Fibroblast of lung (primary cell): ENCODE data around the gene PIAS4. TPM values are rescaled to one million over a fixed set of nuclear protein-coding genes. Genes with fewer than 3 reads are reported as not detected.

Experiments used
- DNase-seq, 2 donors: peaks; one replicate each; pipeline versions ENCODE4 v3.0.0 to v3.0.0-alpha.2; 2010; ENCODE audit warnings: low read depth in 2 of 2
- H2AFZ ChIP-seq: 2 replicates; pipeline ENCODE4 v1.5.1; 2012; ENCODE audit warnings: low read length, control low read depth, inconsistent platforms
- H3K27ac ChIP-seq: 2 replicates; pipeline ENCODE4 v1.5.1; 2011; ENCODE audit warnings: low read length, control low read depth; ENCODE audit not compliant: insufficient read depth
- H3K27me3 ChIP-seq: 2 replicates; pipeline ENCODE4 v1.5.1; 2011; ENCODE audit warnings: mild to moderate bottlenecking, low read length; ENCODE audit not compliant: control insufficient read depth, insufficient read depth
- H3K36me3 ChIP-seq: 2 replicates; pipeline ENCODE4 v1.5.1; 2011; ENCODE audit warnings: low read length; ENCODE audit not compliant: control insufficient read depth, insufficient read depth
- H3K4me1 ChIP-seq: 2 replicates; pipeline ENCODE4 v1.5.1; 2011; ENCODE audit warnings: low read length; ENCODE audit not compliant: control insufficient read depth, insufficient read depth; ENCODE audit errors: extremely low read depth
- H3K4me2 ChIP-seq: 2 replicates; pipeline ENCODE4 v1.5.1; 2011; ENCODE audit warnings: low read length, control low read depth; ENCODE audit not compliant: insufficient read depth; ENCODE audit errors: extremely low read depth
- H3K4me3 ChIP-seq, 4 experiments: fragments of 200-600 bp in 1 of 4; sonication (generic) in 1 of 4; replicated peaks in 1 of 4; 2 replicates each; pipeline ENCODE4 v1.5.1; 2011 to 2016; ENCODE audit warnings: low read length in 4 of 4, low read depth in 3 of 4, mild to moderate bottlenecking in 3 of 4, control low read depth in 2 of 4, inconsistent platforms in 1 of 4, mixed read lengths in 1 of 4; ENCODE audit not compliant: insufficient read depth in 1 of 4; ENCODE audit errors: control extremely low read depth in 1 of 4
- H3K79me2 ChIP-seq: 2 replicates; pipeline ENCODE4 v1.5.1; 2012; ENCODE audit warnings: mild to moderate bottlenecking, low read length, inconsistent platforms; ENCODE audit not compliant: control insufficient read depth, insufficient read depth
- H3K9ac ChIP-seq: 2 replicates; pipeline ENCODE4 v1.5.1; 2011; ENCODE audit warnings: mild to moderate bottlenecking, low read length, control low read depth; ENCODE audit not compliant: insufficient read depth
- H3K9me3 ChIP-seq: 2 replicates; pipeline ENCODE4 v1.5.1; 2012; ENCODE audit warnings: low read depth, low read length; ENCODE audit not compliant: control insufficient read depth, insufficient read depth
- H4K20me1 ChIP-seq: 2 replicates; pipeline ENCODE4 v1.5.1; 2011; ENCODE audit warnings: low read length; ENCODE audit not compliant: control insufficient read depth, insufficient read depth; ENCODE audit errors: extremely low read depth
- CTCF ChIP-seq, 2 donors: IDR thresholded peaks in 1 of 2; conservative IDR thresholded peaks in 1 of 2; 1 replicate in 1 of 2; 2 replicates in 1 of 2; pipeline ENCODE4 v1.5.1; 2011 to 2012; ENCODE audit warnings: low read length in 2 of 2, control low read depth in 1 of 2, inconsistent platforms in 1 of 2, low read depth in 1 of 2, mild to moderate bottlenecking in 1 of 2
- EZH2 ChIP-seq: IDR thresholded peaks from 2 replicates; pipeline ENCODE4 v1.5.1; 2012; ENCODE audit warnings: low read length, control low read depth, mild to moderate bottlenecking; ENCODE audit errors: missing control alignments
- polyA plus RNA-seq, 2 donors: library from polyadenylated mRNA; depleted of rRNA in 1 of 2; stranded (reverse) in 1 of 2; unstranded in 1 of 2; fragments of >200 nt; gene quantifications; 2 replicates each; pipeline ENCODE4 v1.2.1, GENCODE V29; 2011 to 2012; ENCODE audit warnings: missing spikeins in 1 of 2
- total RNA-seq: library from RNA; depleted of rRNA; stranded (reverse); fragments of >200 nt; gene quantifications from 2 replicates; pipeline ENCODE4 v1.2.1, GENCODE V29; 2014

The PIAS4 gene
- total and polyA plus RNA-seq, 2 donors (not counting 1 experiment from before 2014, with no cell fraction given), result 6.6 to 14.9 TPM

DNA sequence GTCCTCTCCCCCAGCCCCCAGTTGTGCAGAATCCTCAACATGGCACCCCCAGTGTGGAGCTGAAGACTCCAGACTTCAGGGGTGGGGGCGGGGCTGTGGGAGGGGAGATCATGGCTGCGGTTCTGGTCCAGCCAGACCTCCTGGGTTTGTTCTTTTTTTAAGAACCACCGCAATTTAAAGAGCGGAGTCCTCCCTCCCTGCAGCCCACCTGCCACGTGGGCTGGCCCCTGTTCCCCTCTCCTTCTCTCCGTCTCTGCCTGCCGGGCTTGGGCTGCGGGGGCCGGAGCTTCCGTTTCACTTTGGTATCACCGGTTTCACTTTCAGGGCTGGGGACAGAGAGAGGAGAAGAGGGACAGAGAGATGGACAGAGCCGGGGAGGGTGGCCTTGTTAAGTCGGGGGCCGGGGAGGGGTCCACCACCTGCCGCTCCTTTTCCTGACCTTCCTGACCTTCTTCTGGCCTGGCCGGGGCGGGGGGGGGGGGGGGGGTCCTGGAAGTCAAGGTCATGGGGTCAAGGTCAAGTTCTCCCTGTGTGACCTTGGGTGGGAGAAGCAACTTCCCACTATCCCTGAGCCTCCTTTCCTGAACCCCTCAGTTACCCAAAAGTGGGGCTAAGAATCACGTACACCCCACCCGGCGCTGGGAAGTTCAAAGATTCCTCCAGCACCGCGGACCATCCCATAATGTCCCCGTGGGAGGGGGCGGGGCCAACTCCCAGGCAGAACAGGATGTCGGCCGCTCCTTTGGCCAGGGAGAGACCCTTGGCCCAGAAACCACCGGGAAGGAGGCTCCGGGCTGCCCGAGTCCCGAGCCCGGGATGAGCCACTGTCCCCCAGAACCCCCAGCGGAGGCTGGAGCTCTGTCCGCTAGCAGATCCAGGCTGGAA, 70.5 kb downstream of the PIAS4 start:
- DNase-seq, result peak in 1 of 2 donors; percentile 33
- Histone ChIP-seq H3K27ac (peak overlapping the region; percentile 32), H3K9ac (peak overlapping the region; percentile 58), H3K4me1 (no peaks in the 10 kb centered on the region), H4K20me1 (no peaks in the 10 kb centered on the region), H3K27me3 (no peaks in the 10 kb centered on the region), H3K79me2 (no peaks in the 10 kb centered on the region), H3K36me3 (no peaks in the 10 kb centered on the region), H3K4me2 (peak overlapping the region; percentile 85), H2AFZ (peak overlapping the region; percentile 83), H3K4me3 (peak overlapping the region; percentile 37 to 56 (median 46)), H3K9me3 (no peaks in the 10 kb centered on the region)
- TF ChIP-seq CTCF (conservative IDR thresholded peaks at IDR 0.05 in 1 of 2, IDR thresholded peaks at IDR 0.05 in 1 of 2; ENCODE audit: low read depth in 1 of 2, low read length in 2 of 2), result no peak
- TF ChIP-seq EZH2, result no peak

GRCh38 chr19:4080473-4080872, 72.9 kb downstream of the PIAS4 start:
- Histone ChIP-seq H3K9ac (no peak overlapping the region), H4K20me1 (no peaks in the 10 kb centered on the region)
- TF ChIP-seq CTCF (conservative IDR thresholded peaks at IDR 0.05 in 1 of 2, IDR thresholded peaks at IDR 0.05 in 1 of 2; ENCODE audit: low read depth in 1 of 2, low read length in 2 of 2), result no peak

DNA sequence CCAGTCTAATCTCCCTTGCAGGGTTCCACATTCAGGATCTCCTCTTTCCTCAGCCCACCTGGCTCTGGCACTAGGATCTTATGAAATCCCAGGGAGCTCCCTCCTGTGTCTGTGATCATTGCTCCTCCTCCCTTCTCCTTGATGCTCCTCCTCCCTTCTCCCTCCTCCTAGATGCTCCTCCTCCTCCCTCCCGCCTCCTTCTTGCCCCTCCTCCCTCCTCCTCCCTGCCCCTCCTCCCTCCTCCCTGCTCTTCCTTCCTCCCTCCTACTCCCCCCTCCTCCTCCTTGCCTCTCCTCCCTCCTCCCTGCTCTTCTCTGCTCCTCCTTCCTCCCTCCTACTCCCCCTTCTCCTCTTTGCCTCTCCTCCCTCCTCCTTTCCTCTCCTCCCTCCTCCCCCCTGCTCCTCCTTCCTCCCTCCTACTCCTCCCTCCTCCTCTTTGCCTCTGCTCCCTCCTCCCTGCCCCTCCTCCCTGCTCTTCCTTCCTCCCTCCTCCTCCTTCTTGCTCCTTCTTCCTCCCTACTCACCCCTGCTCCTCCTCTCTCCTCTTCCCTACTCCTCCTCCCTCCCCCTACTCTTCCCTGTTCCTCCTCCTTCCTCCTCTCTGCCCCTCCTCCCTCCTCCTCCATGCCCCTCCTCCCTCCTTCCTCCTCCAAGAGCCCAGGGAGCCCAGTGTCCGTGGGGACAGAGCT, 74.0 kb downstream of the PIAS4 start:
- H3K4me2 ChIP-seq, result no peak overlapping the region
- DNase-seq, result peak in 1 of 2 donors; percentile 24
- H3K79me2 ChIP-seq, result no peaks in the 10 kb centered on the region
- H3K4me3 ChIP-seq, result no peak overlapping the region
- H2AFZ ChIP-seq, result no peak overlapping the region
- no peaks in the 10 kb centered on the region for H4K20me1 ChIP-seq
- H3K27ac ChIP-seq, result no peak overlapping the region
- no peaks in the 10 kb centered on the region for H3K9me3 ChIP-seq
- no peaks in the 10 kb centered on the region for H3K36me3 ChIP-seq
- TF ChIP-seq CTCF (conservative IDR thresholded peaks at IDR 0.05 in 1 of 2, IDR thresholded peaks at IDR 0.05 in 1 of 2; ENCODE audit: low read depth in 1 of 2, low read length in 2 of 2), result no peak
- TF ChIP-seq EZH2, result no peak
- no peaks in the 10 kb centered on the region for H3K27me3 ChIP-seq
- H3K9ac ChIP-seq, result no peak overlapping the region
- H3K4me1 ChIP-seq, result no peaks in the 10 kb centered on the region

More at GRCh38 chr19:4080473-4080872, 72.9 kb downstream of the PIAS4 start:
- no peak for DNase-seq
- Histone ChIP-seq H3K27ac (no peak overlapping the region), H3K79me2 (no peaks in the 10 kb centered on the region), H3K4me1 (no peaks in the 10 kb centered on the region), H3K36me3 (no peaks in the 10 kb centered on the region), H3K27me3 (no peaks in the 10 kb centered on the region), H2AFZ (no peak overlapping the region), H3K4me2 (no peak overlapping the region), H3K9me3 (no peaks in the 10 kb centered on the region), H3K4me3 (no peak overlapping the region)
